HG02973 (cell line): ENCODE measurements around the gene PALD1.

ENCODE experiments used
- ATAC-seq: cut with Tn5 transposase; IDR thresholded peaks from one replicate; pipeline ENCODE4 v1.9.1; 2021; ENCODE audit warnings: moderate library complexity; ENCODE audit not compliant: unreplicated experiment

Gene PALD1

GRCh38 chr10:70478191-70479164 is at the start of gene PALD1:
Gene PALD1 (plus strand): TSS chr10:70478767. CDS start chr10:70525952, 47,185 bp downstream.
- ATAC-seq: no peak

GRCh38 chr10:70430493-70431445 is 47.8 kb upstream of the PALD1 start:
- ATAC-seq: no peak

- ATAC-seq: no peak
Observed at GRCh38 chr10:70432101-70432500, 46.5 kb upstream of the PALD1 start.

- ATAC-seq: no peak
Observed at GRCh38 chr10:70432561-70433263, 45.9 kb upstream of the PALD1 start.

GRCh38 chr10:70433581-70434280 is 44.8 kb upstream of the PALD1 start:
- no peak for ATAC-seq

GRCh38 chr10:70435241-70436085 is 43.1 kb upstream of the PALD1 start:
- ATAC-seq: no peak

GRCh38 chr10:70437721-70438120 is 40.8 kb upstream of the PALD1 start:
- ATAC-seq: no peak

GRCh38 chr10:70440296-70441160 is 38.0 kb upstream of the PALD1 start:
- ATAC-seq: no peak

- no peak for ATAC-seq
Observed at GRCh38 chr10:70441161-70441894, 37.2 kb upstream of the PALD1 start, which contains the start of gene NODAL. Gene NODAL (minus strand): TSS chr10:70441681. CDS start chr10:70441667, 14 bp downstream.

- ATAC-seq: no peak
Observed at GRCh38 chr10:70441895-70442309, 36.7 kb upstream of the PALD1 start.

- ATAC-seq: no peak
Observed at GRCh38 chr10:70442332-70442988, 36.1 kb upstream of the PALD1 start.

- ATAC-seq: no peak
Observed at GRCh38 chr10:70444744-70445143, 33.8 kb upstream of the PALD1 start.

GRCh38 chr10:70445718-70446657 is 32.6 kb upstream of the PALD1 start:
- ATAC-seq: no peak

- ATAC-seq: no peak
Observed at GRCh38 chr10:70448236-70448635, 30.3 kb upstream of the PALD1 start.

- no peak for ATAC-seq
Observed at GRCh38 chr10:70455213-70455630, 23.3 kb upstream of the PALD1 start.

GRCh38 chr10:70456164-70456563 is 22.4 kb upstream of the PALD1 start:
- ATAC-seq: no peak
